SW 1271 (cell line): ENCODE results near the gene TPK1.
"Not testable (repeated sequence)": the region's sequence is repeated elsewhere in the genome, so short reads cannot be mapped to it uniquely, and the experiment has no call there.

ENCODE experiments used
- DNase-seq, 2 experiments: peaks; one replicate each; lab custom pipeline; 2025; lab: John Stamatoyannopoulos, UW

Gene TPK1

DNA sequence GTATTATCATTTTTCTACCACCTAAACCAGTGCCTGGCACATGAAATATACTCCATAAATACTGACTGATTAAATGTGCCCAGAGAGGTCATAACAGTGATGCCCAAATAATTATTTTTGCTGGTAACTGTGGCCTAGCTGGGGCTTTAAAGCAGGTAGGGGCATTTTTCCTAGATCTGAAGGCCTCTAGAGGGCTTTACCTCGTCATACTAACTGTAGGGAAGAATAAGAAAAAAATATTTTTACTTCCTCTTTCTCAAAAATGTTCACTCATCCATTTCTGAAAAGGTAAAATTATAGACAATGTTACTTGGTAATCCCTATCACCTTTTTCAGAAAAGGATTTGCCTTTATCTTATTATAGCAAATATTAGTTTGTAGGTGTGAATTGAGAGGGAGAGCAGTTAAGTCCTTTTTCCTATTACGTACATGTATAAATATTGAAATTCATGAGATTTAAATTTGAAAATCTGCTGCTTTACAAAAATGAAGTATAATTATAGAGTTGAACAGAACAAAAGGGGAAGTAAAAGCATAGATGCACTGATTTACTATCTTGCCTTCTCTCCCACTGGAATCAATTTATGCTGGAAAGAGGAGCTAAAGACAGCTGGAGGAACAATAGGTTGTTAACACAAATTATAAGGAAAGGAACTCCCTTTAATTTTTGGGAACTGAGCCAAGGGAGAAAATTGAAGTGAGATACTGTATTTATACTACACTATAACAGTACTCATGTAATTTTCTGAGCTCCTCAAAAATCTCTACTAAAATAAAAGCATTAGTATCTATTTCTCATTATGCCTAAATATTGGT lies 360.8 kb downstream of the TPK1 start:
- DNase-seq = no peak

DNA sequence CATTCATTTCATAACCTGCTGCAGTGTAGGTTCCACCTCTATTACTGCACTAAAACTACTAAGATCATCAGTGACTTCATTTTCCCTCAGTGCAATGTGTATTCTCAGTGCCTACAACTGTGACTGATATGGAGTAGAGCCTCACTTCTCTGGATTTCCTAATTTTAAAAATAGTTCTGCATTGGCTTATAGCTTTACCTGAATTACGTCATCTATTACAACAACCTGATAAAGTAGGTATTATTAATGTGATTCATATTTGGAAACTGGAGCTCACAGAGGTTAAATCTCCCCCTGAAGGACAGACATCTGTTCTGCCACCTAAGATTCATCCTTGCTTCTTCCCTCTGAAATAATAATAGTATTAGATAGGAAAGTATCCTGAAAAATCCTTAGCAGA lies 361.5 kb downstream of the TPK1 start:
- DNase-seq = no peak

GRCh38 chr7:144473908-144474307 lies 361.9 kb downstream of the TPK1 start:
- no peak for DNase-seq

DNA sequence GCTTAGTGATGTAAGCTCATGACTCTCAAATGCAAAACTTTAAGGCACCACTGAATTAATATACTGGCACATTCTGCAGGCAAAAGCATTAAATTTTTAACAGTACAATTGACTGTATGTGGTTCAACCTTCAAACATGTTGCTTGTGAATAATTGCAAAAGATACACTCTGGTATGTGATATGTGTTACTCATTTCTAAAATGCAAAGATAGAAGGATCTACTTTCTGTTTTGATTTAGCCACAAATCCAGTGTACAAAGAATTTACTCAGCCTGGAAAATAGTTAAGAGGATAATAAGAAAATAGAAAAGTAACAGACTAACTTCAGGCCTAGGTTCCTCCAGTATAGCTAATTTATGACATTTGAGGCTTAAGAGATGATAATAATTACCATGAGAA lies 365.8 kb downstream of the TPK1 start:
- DNase-seq = no peak

- DNase-seq = no peak
Measured at GRCh38 chr7:144468990-144469732, 366.7 kb downstream of the TPK1 start.

DNA sequence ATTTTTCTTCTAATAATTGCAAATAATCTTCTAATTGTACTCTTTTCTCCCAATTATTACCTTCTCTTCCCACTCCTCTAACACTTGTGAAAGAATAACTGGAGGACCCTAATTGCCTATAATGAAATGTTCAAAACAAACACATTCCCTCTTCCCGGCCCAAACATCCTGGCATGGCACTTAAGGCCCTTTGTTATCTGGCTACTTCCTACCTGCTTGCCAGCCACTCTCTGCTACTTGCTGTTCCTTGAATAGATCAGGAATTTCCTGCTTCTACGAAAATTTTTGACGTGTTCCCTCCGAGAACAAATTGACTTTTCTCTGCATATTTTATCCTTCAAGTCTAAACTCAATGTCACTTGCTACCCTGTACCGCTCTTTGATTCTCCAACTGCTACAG lies 376.2 kb downstream of the TPK1 start:
- no peak for DNase-seq

- no peak for DNase-seq
Measured at GRCh38 chr7:144455040-144455404, 380.8 kb downstream of the TPK1 start.

GRCh38 chr7:144454256-144455039 lies 381.4 kb downstream of the TPK1 start:
- DNase-seq = no peak

- no peak for DNase-seq
Measured at GRCh38 chr7:144452064-144452463, 383.8 kb downstream of the TPK1 start.

DNA sequence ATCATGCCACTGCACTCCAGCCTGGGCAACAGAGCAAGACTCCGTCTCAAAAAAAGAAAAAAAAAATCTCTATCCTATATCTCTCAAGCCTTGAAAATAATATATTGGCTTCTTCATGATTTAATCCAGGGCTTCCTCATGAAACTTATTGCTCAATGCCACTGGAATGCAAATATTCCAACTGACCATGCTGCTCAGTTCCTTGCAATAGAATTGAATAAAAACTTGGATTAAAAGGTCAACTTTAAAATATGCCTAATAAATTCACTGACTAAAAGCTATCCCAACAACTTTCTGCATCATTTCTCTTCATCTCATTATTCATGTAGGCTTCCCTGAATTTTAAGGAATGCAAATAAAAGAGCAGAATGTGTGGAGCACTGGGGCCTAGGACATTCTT lies 390.3 kb downstream of the TPK1 start:
- DNase-seq = no peak

- no peak for DNase-seq
Measured at GRCh38 chr7:144439717-144440205, 396.1 kb downstream of the TPK1 start.

- DNase-seq = no peak
Measured at GRCh38 chr7:144438759-144439158, 397.1 kb downstream of the TPK1 start.

- peak in 1 of 2 experiments; percentile 11 for DNase-seq
Measured at GRCh38 chr7:144437370-144438191, 398.3 kb downstream of the TPK1 start.

- no peak for DNase-seq
Measured at GRCh38 chr7:144436500-144436899, 399.4 kb downstream of the TPK1 start.

- no peak for DNase-seq
Measured at GRCh38 chr7:144428431-144428830, 407.4 kb downstream of the TPK1 start.

GRCh38 chr7:144427539-144427938 lies 408.3 kb downstream of the TPK1 start:
- DNase-seq = not testable (repeated sequence)

GRCh38 chr7:144418931-144419330 lies 416.9 kb downstream of the TPK1 start:
- DNase-seq = not testable (repeated sequence)

DNA sequence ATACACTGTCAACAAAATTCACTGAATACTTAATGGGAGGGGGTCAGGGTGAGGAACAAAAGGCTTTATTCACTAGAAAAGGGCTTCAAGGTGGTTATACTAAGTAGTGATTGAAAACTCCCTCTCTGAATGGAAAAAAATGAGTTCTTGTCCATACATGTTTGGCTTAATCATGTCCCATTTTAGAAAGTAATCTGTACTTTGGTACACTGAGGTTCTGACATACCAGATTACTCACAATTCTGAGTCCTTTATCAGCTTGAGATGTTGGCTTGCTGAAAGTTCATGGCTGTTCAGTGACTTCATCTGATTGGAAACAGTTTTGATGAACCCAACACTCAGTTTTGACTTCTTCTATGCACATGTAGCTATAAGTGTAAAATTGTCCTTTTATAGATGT lies 419.5 kb downstream of the TPK1 start:
- no peak for DNase-seq

DNA sequence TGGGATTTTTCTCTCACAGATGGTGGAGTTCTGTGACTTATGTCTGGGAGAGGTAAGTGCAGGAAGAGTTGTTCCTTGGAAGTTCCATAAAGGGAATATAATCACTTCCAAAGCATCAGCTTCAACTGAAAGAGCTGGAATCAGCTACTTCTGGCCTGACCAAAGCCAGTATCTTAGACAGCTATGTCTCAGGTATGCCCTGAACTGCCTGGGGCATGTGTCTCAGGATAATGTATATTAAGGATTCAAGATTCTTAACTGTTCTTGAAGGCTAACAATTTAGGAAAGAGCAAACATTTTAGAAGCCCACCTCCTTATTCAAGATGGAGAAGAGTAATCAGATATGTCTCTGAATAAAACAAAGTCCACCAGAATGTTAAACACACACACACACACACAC lies 420.0 kb downstream of the TPK1 start:
- no peak for DNase-seq

- DNase-seq = no peak
Measured at GRCh38 chr7:144414815-144415214, 421.0 kb downstream of the TPK1 start.

- no peak for DNase-seq
Measured at GRCh38 chr7:144410441-144410840, 425.4 kb downstream of the TPK1 start.

GRCh38 chr7:144408121-144408520 lies 427.7 kb downstream of the TPK1 start:
- DNase-seq = no peak
